ENCODE measurements around the gene DAND5. TPM values are rescaled to one million over a fixed set of nuclear protein-coding genes. Genes with fewer than 3 reads are reported as not detected.
A peak's percentile ranks its signal among the peaks of the same experiment; 100 is the strongest.

Gene DAND5
- total RNA-seq, 3 donors from 2014 or later: not detected

DNA sequence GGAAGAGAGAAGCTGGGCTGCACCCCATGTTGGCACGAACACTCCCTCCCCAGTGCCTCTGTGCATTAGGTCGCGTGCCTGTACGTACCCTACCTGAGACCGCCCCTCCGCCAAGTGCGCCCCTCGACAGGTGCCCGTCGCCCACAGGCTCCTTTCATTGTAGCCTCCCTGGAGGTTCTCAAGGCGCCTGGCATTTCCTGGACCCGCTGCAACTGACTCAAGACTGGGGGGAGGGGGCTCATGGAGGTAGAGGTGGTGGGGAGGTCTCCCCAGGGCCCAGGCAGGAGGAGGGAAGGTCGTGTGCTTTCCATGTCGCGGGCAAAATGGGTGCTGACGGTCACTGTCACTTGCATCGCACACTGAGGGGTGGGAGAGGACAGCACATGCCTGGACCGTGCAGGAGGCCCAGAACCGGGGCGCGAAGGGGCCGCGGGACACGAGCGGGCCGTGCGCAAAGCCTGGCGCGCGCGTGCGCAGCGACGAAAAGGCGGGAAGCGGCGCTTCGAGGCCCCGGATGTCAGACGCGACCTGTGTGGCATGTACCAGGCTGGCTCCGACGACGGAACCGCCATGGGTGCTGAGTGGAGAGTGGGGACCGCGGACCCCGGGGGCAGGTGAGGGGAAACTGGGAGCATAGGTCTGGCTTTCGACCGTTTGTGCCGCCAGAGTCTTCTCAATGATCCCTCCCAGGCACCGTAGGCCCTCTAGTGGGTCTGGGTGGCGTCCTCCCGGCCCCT, 42.4 kb downstream of the DAND5 start:
- H3K9me3 Mint-ChIP-seq: no peaks in the 10 kb centered on the region
- ATAC-seq (no peak), DNase-seq (no peak)
- H3K27me3 Mint-ChIP-seq (ENCODE audit: low read depth): peaks cover 70% of the 10 kb centered on the region
- H3K36me3 Mint-ChIP-seq (ENCODE audit: insufficient read depth): peaks cover 3% of the 10 kb centered on the region
- H3K4me3 Mint-ChIP-seq: peak overlapping the region; percentile 21
- peaks cover 22% of the 10 kb centered on the region for H3K4me1 Mint-ChIP-seq (ENCODE audit: low read depth)

DNA sequence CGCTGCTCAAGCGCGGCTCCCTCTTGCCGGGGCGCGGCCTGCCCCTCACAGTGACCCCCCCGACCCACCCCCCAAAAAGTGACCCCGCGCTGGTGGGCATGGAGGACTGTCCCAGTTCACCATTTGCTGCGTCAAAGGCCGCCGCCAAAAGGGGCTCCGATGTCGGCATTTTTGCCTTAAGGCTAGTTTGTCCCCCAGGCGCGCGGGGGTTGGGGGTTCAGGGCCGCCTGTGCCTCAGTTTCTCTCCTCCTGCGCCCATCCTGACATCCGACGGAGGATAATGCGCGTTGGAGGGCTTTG, 43.0 kb downstream of the DAND5 start:
- DNase-seq (no peak), ATAC-seq (no peak)
- Mint-ChIP-seq H3K4me1 (ENCODE audit: low read depth) (peaks cover 22% of the 10 kb centered on the region), H3K9me3 (no peaks in the 10 kb centered on the region), H3K4me3 (peak overlapping the region; percentile 83), H3K27me3 (ENCODE audit: low read depth) (peaks cover 75% of the 10 kb centered on the region), H3K36me3 (ENCODE audit: insufficient read depth) (peaks cover 3% of the 10 kb centered on the region)

DNA sequence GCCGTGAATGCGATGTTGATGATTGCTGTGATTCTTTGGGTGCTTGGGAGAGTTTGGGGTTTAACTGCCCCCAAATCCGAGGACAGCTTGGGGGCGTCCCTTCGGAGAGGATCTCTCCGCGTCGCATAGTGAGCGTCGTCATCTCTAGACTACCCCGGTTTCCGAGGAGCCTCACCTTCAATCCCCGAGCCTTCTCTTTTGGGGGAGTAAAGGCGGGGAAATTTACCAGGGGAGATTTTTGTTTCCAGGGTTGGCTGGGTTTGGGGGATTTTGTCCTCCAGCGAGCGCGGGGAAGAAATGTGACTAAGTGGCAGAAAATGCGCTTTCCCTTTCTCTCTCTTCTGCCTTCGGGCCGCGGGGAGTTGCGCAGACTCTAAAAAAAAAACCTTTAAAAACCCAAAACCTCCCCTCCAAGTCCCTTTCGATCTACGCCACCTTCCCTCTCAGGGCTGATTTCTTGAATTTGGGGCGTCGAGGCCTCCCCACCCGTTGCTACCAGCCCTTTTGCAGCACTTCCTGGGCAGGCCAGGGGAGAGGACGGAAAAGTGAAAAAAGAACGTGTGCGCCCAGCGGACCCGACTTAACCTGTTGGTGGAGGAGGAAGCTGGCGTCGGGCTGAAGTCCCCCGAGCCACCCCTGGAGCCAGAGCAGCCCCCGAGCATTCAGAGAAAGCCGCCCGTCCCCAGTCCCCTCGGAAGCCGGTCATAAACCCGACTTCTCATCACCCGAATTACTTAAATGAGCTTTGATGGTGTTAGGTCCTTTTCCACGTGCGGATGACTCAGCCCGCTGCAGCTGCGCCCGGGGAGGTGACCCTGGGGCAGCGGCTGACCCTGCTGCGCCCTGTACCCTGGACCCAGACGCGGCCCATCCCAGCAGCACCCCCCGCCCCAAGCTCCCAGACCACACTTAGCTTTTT, 43.6 kb downstream of the DAND5 start:
- peaks cover 3% of the 10 kb centered on the region for H3K36me3 Mint-ChIP-seq (ENCODE audit: insufficient read depth)
- peaks cover 77% of the 10 kb centered on the region for H3K27me3 Mint-ChIP-seq (ENCODE audit: low read depth)
- H3K9me3 Mint-ChIP-seq: no peaks in the 10 kb centered on the region
- DNase-seq (no peak), ATAC-seq (peak; percentile 51 to 55)
- peak overlapping the region; percentile 83 for H3K4me3 Mint-ChIP-seq
- peaks cover 22% of the 10 kb centered on the region for H3K4me1 Mint-ChIP-seq (ENCODE audit: low read depth)

GRCh38 chr19:13013649-13014048, 44.3 kb downstream of the DAND5 start:
- H3K27me3 Mint-ChIP-seq (ENCODE audit: low read depth): peaks cover 71% of the 10 kb centered on the region
- no peak for ATAC-seq

DNA sequence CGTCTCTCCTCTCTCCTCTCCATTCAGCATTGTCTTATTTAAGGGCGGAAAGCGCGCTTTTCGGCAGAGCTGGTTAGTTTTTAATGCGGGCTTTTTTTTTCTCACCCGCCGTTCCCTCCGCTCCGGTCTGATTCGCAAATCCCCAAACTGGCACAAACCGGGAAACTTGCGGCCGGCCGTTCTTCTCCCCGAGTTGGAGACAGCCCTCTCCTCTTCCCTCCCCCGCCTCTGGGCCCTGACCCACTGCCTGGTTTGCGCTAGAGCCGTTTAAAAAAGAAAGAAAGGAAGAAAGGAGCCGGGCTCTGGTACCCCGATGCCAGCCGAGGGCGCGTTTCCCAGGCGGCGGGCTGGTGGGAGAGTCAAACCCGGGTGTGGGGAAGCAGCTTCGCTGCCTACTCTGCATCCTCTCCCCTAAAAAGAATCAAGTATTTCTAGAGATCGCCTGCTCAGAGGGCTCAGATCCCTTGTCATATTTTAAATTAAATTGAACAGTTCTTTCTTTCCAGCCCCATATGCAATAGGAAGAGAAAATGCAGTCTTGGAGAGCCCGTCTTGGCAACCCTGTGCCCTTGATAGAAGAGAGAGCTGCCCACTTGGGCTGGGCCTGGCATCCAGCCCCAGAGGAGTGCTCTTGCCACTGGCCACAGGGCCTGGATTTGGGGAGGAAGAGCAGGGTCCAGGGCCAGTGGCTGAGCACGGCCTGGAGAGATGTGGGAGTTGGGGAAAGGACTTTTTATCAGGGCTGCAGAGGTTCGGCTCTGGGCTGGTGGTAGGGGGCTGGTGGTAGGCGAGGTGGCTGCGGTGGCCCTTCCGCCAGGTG, 44.9 kb downstream of the DAND5 start:
- H3K27me3 Mint-ChIP-seq (ENCODE audit: low read depth): peaks cover 67% of the 10 kb centered on the region
- no peak for DNase-seq
- no peak for ATAC-seq
- no peaks in the 10 kb centered on the region for H3K36me3 Mint-ChIP-seq (ENCODE audit: insufficient read depth)
- no peaks in the 10 kb centered on the region for H3K9me3 Mint-ChIP-seq
- H3K4me3 Mint-ChIP-seq: peak overlapping the region; percentile 83
- peaks cover 22% of the 10 kb centered on the region for H3K4me1 Mint-ChIP-seq (ENCODE audit: low read depth)

More at GRCh38 chr19:13013649-13014048, 44.3 kb downstream of the DAND5 start:
- H3K9me3 Mint-ChIP-seq: no peaks in the 10 kb centered on the region
- no peak for DNase-seq
- H3K36me3 Mint-ChIP-seq (ENCODE audit: insufficient read depth): peaks cover 3% of the 10 kb centered on the region
- H3K4me3 Mint-ChIP-seq: peak overlapping the region; percentile 83
- H3K4me1 Mint-ChIP-seq (ENCODE audit: low read depth): peaks cover 22% of the 10 kb centered on the region

DNA sequence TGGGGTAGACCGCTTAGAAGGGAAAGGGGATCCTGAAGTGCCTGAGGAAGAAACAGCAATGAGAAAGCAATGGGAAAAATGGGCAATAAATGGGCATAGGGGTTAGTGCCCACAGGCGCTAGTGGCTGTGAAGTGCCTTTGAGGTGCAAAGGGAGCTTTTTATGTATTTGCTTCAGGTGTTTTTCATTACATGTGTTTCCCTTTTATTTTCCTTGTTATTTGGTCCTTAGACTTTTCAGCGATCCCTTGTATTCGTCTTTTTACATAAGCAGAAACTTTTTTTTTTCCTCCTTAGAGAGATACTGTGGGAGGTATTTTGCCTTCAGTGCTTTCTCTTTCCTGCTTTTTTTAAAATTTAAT, 45.5 kb downstream of the DAND5 start:
- no peak for ATAC-seq
- Mint-ChIP-seq H3K9me3 (no peaks in the 10 kb centered on the region), H3K4me3 (no peak overlapping the region), H3K27me3 (ENCODE audit: low read depth) (peaks cover 64% of the 10 kb centered on the region), H3K36me3 (ENCODE audit: insufficient read depth) (no peaks in the 10 kb centered on the region), H3K4me1 (ENCODE audit: low read depth) (peaks cover 22% of the 10 kb centered on the region)
- DNase-seq: no peak

DNA sequence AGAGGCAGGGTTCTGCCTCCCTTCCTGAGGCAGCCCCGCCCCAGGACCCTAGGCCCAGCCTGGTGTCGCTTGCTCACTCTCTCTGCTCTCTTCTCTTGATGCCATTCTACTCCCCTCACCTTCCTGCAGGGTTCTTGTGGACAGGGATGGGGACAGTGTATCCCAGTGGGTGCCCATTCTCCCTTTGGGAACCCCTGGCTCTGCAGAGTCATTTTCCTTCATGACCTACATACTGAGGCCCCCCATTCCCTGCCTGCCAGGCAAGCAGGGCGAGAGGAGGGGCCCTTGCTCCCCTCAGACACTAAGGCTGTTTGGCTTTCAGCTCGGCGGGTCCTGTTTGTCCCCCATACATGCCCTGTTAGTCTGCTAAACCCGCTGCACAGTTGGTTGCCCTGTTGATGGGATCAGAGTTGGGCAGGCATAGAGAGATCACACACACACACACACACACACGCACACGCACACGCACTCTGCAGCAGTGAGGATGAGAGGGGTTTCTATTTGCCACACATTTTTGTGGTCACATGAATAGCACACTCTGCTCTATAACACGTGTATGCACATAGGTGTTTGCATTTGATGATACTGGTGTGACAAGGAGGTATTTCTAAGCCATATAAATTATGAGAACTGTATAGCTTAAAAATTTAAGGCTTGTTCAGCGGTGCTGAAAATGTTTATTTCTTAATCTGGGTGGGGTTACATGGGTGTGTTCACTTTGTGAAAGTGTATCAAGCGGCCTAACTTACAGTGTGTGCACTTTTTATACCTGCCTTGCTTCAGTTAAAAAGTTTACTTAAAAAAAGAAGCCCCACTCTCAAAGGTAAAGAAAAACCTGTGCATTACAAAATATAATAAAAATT, 46.2 kb downstream of the DAND5 start:
- Mint-ChIP-seq H3K4me3 (no peak overlapping the region), H3K36me3 (ENCODE audit: insufficient read depth) (no peaks in the 10 kb centered on the region), H3K9me3 (no peaks in the 10 kb centered on the region), H3K27me3 (ENCODE audit: low read depth) (peaks cover 59% of the 10 kb centered on the region), H3K4me1 (ENCODE audit: low read depth) (peaks cover 22% of the 10 kb centered on the region)
- ATAC-seq: no peak
- no peak for DNase-seq

GRCh38 chr19:13016245-13016627, 46.9 kb downstream of the DAND5 start:
- no peak for ATAC-seq
- no peaks in the 10 kb centered on the region for H3K9me3 Mint-ChIP-seq
- peaks cover 22% of the 10 kb centered on the region for H3K4me1 Mint-ChIP-seq (ENCODE audit: low read depth)
- DNase-seq: no peak
- H3K27me3 Mint-ChIP-seq (ENCODE audit: low read depth): peaks cover 55% of the 10 kb centered on the region
- H3K36me3 Mint-ChIP-seq (ENCODE audit: insufficient read depth): no peaks in the 10 kb centered on the region
- H3K4me3 Mint-ChIP-seq: no peak overlapping the region

DNA sequence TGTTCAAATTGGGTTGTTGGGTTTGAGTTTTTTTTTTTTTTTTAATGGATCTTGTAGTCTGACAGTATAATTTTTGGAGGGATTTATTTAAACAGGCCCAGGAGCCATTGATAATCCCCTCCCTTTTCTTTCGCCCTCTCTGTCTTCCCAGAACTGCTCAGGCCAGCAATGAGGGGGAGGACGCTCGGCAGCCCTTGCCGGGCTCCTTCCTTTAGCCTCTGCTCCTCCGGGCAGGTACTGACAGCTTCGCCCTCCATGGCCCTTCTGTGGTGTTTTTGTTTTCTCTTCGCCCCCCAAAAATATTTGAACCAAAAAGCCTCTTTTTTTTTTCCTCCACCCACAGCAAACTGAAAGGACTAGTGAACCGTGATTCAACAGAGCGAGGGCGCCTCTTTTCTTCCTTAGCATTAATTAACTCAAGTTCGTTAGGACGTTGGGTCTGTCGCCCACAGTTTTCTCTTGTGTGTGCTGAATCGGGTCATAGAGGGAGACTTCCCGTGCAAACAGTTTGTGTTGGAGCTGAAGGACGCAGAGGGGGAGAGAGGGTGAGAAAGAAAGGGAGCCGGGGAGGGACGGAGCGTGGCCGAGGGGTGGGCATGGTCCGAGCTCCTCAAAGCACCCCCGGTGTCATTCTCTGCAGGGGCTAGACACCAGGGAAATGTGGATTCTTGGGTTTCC, 47.4 kb downstream of the DAND5 start:
- Mint-ChIP-seq H3K36me3 (ENCODE audit: insufficient read depth) (no peaks in the 10 kb centered on the region), H3K4me1 (ENCODE audit: low read depth) (peaks cover 22% of the 10 kb centered on the region), H3K4me3 (no peak overlapping the region), H3K9me3 (no peaks in the 10 kb centered on the region), H3K27me3 (ENCODE audit: low read depth) (peaks cover 49% of the 10 kb centered on the region)
- DNase-seq: no peak
- ATAC-seq: no peak

DNA sequence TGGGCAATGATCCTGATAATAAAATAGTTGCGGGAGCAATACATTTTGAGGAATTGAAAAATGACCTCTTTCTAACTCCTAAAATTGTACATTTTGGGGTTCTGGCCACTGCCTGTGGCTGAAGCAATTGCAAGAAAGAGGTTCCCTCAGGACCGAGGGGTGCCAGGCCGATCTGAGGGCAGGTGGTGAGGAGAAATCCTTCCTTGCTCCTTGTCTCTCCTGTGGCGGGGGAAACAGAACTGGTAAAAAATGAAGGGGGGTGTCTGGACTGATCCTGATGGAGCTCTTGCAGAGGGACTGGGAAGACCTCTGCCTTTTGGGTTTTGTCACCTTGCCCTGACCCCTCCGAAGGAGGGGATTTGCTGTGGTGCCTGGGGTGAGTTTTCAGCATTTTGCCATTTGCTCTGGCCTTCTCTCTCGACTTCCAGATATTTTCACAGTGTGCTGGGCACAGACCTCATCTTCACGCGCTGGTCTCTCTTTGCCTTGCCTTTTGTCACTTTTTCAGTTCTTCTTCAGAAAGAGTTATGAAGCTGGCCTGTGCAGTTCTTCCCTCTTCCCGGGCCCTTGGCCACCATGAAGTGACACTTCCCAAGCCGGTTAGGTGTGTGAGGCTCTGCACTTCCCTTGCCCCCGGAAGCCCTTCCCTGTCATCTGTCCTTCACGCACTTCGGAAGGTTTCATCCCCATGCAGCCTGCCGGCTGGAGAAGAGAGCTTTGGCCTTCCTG, 48.1 kb downstream of the DAND5 start:
- DNase-seq (no peak), ATAC-seq (no peak)
- peaks cover 24% of the 10 kb centered on the region for H3K4me1 Mint-ChIP-seq (ENCODE audit: low read depth)
- no peaks in the 10 kb centered on the region for H3K36me3 Mint-ChIP-seq (ENCODE audit: insufficient read depth)
- no peaks in the 10 kb centered on the region for H3K9me3 Mint-ChIP-seq
- H3K4me3 Mint-ChIP-seq: no peak overlapping the region
- peaks cover 45% of the 10 kb centered on the region for H3K27me3 Mint-ChIP-seq (ENCODE audit: low read depth)

DNA sequence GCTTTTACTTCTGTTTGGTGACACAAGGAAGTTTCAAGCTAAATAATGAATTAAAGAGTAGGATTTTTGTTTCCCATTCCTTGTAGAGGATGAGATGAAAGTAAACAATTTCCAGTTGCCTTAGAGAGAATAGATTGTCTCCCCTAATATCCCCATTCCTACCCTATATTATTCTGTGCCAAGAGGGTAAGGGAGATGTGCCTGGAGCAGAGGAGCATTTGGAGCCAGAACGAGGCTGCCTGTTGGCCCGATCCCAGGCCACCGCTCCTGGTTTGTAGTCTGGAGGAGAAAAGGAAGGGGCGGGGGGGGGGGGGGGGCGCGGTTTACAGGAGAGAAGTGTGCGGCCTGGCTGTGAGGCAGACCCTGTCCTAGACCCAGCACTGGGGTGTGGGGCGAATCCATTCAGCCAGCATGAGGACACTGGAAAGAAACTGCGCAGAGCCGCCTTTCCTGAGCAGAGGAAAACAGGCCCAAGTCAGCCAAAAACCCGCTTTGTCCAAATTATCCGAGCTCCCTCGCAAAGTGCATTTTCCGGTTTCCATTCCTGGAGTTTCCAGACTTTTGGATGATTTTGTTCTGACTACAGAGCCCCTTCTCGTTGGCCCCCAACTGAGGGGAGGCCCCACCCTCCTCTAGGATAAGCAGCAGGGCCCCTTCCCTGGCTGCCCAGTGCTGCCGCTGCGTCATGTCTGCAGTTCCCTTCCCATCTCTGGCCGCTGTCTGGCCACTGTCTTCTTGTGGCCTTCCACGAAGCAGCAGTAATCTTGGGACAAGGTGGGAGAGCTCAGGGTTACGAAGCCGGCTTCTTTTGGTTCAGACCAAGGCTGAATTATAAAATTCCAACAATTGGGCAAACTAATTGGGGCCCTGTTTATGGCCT, 48.9 kb downstream of the DAND5 start:
- H3K27me3 Mint-ChIP-seq (ENCODE audit: low read depth): peaks cover 42% of the 10 kb centered on the region
- no peaks in the 10 kb centered on the region for H3K36me3 Mint-ChIP-seq (ENCODE audit: insufficient read depth)
- no peak overlapping the region for H3K4me3 Mint-ChIP-seq
- no peak for ATAC-seq
- H3K4me1 Mint-ChIP-seq (ENCODE audit: low read depth): peaks cover 19% of the 10 kb centered on the region
- H3K9me3 Mint-ChIP-seq: no peaks in the 10 kb centered on the region
- no peak for DNase-seq

DNA sequence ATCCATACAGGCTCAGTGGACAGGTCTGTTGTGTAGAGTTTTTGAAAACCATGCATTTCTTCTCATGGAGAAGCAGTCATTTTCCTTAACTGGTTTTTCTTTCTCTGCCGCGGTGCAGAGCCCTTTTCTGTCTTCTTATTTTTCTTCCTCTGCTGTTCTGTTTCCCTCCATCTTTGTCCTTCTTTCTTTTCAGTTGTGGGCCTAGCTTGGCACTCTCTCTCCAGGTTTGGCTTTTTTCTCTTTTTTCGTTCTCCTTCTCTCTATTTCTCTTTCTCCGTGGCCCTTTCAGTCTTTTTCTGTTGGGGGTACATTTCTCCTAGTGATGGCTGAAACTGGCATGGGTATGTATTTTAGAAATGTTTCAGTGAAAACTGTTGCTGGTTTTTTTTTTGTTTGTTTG, 50.0 kb downstream of the DAND5 start:
- DNase-seq (no peak), ATAC-seq (no peak)
- Mint-ChIP-seq H3K36me3 (ENCODE audit: insufficient read depth) (peaks cover 2% of the 10 kb centered on the region), H3K4me1 (ENCODE audit: low read depth) (peaks cover 16% of the 10 kb centered on the region), H3K9me3 (no peaks in the 10 kb centered on the region), H3K27me3 (ENCODE audit: low read depth) (peaks cover 40% of the 10 kb centered on the region), H3K4me3 (no peak overlapping the region)

All from activated T-cell treated with anti-CD3 and anti-CD28 coated beads, Interleukin-2, amount 50 U/mL, for 4 hours (primary cell).